Skeletal muscle cell (primary cell): Measurements from ENCODE around the gene ZMYND8.
A peak's percentile ranks its signal among the peaks of the same experiment; 100 is the strongest.
"Not testable (repeated sequence)": the region's sequence is repeated elsewhere in the genome, so short reads cannot be mapped to it uniquely, and the experiment has no call there.

Source experiments
- DNase-seq: peaks from one replicate; pipeline ENCODE4 v3.0.0-alpha.2; 2010; ENCODE audit warnings: low read depth
- H3K4me3 ChIP-seq: 2 replicates; pipeline ENCODE4 v1.5.1; 2011; ENCODE audit warnings: low read depth, mild to moderate bottlenecking, control low read depth, low read length, moderate library complexity

ZMYND8 gene

GRCh38 chr20:47240096-47240495 lies 116.4 kb downstream of the ZMYND8 start:
- not testable (repeated sequence) for H3K4me3 ChIP-seq, DNase-seq

- no peak overlapping the region for H3K4me3 ChIP-seq
- no peak for DNase-seq
Measured at GRCh38 chr20:47239719-47240067, 116.8 kb downstream of the ZMYND8 start.

GRCh38 chr20:47238780-47239718 lies 117.5 kb downstream of the ZMYND8 start:
- DNase-seq = no peak

GRCh38 chr20:47237715-47238114 lies 118.8 kb downstream of the ZMYND8 start:
- DNase-seq = no peak
- no peak overlapping the region for H3K4me3 ChIP-seq

More at GRCh38 chr20:47238780-47239718, 117.5 kb downstream of the ZMYND8 start:
- no peak overlapping the region for H3K4me3 ChIP-seq

GRCh38 chr20:47236639-47236900 lies 119.9 kb downstream of the ZMYND8 start:
- H3K4me3 ChIP-seq = no peak overlapping the region

GRCh38 chr20:47235853-47236638 lies 120.5 kb downstream of the ZMYND8 start:
- no peak overlapping the region for H3K4me3 ChIP-seq
- DNase-seq = no peak

More at GRCh38 chr20:47236639-47236900, 119.9 kb downstream of the ZMYND8 start:
- DNase-seq = no peak

GRCh38 chr20:47235111-47235510 lies 121.4 kb downstream of the ZMYND8 start:
- H3K4me3 ChIP-seq = no peak overlapping the region
- no peak for DNase-seq

GRCh38 chr20:47233333-47234188 lies 122.9 kb downstream of the ZMYND8 start:
- no peak for DNase-seq
- no peak overlapping the region for H3K4me3 ChIP-seq

- H3K4me3 ChIP-seq = no peak overlapping the region
- no peak for DNase-seq
Measured at GRCh38 chr20:47232518-47232917, 124.0 kb downstream of the ZMYND8 start.

GRCh38 chr20:47231382-47232039 lies 125.0 kb downstream of the ZMYND8 start:
- no peak overlapping the region for H3K4me3 ChIP-seq
- DNase-seq = peak; percentile 32

GRCh38 chr20:47230811-47231256 lies 125.7 kb downstream of the ZMYND8 start:
- DNase-seq = no peak
- H3K4me3 ChIP-seq = no peak overlapping the region

GRCh38 chr20:47228654-47229053 lies 127.8 kb downstream of the ZMYND8 start:
- H3K4me3 ChIP-seq = no peak overlapping the region
- DNase-seq = no peak

- no peak overlapping the region for H3K4me3 ChIP-seq
- no peak for DNase-seq
Measured at GRCh38 chr20:47227576-47227975, 128.9 kb downstream of the ZMYND8 start.

GRCh38 chr20:47227119-47227518 lies 129.4 kb downstream of the ZMYND8 start:
- H3K4me3 ChIP-seq = no peak overlapping the region
- no peak for DNase-seq

GRCh38 chr20:47225458-47225857 lies 131.0 kb downstream of the ZMYND8 start:
- DNase-seq = no peak
- no peak overlapping the region for H3K4me3 ChIP-seq

- DNase-seq = no peak
- H3K4me3 ChIP-seq = no peak overlapping the region
Measured at GRCh38 chr20:47224857-47225256, 131.6 kb downstream of the ZMYND8 start.

GRCh38 chr20:47224300-47224791 lies 132.2 kb downstream of the ZMYND8 start:
- H3K4me3 ChIP-seq = no peak overlapping the region
- DNase-seq = no peak

- no peak for DNase-seq
- no peak overlapping the region for H3K4me3 ChIP-seq
Measured at GRCh38 chr20:47223896-47224295, 132.6 kb downstream of the ZMYND8 start.

GRCh38 chr20:47222468-47223119 lies 133.9 kb downstream of the ZMYND8 start:
- no peak for DNase-seq
- H3K4me3 ChIP-seq = no peak overlapping the region
